Kidney (tissue), 14 donors: ENCODE data around the gene COL17A1. TPM values are rescaled to one million over a fixed set of nuclear protein-coding genes. Genes with fewer than 3 reads are reported as not detected.

ENCODE experiments used
- DNase-seq, 5 donors: peaks; one replicate each; pipeline ENCODE4 v3.0.0-alpha.2; 2013 to 2020
- FAIRE-seq: peaks from 2 replicates; lab custom pipeline; 2012; peaks lifted over from hg19 to GRCh38; lab: Jason Lieb, UNC
- H3K27ac ChIP-seq, 2 donors: one replicate each; pipeline ENCODE4 v1.7.0; 2013; ENCODE audit warnings: low read depth in 2 of 2, low read length in 2 of 2, inconsistent platforms in 1 of 2
- H3K27me3 ChIP-seq: one replicate; pipeline ENCODE4 v1.7.1; 2013; ENCODE audit warnings: low read length, inconsistent platforms; ENCODE audit not compliant: control insufficient read depth, insufficient read depth
- H3K36me3 ChIP-seq, 3 donors: one replicate each; pipeline versions ENCODE4 v1.7.0 to v1.7.1; 2013; ENCODE audit warnings: low read length in 3 of 3, control low read depth in 1 of 3, inconsistent platforms in 1 of 3; ENCODE audit not compliant: insufficient read depth in 3 of 3, control insufficient read depth in 2 of 3
- H3K4me1 ChIP-seq, 3 donors: one replicate each; pipeline versions ENCODE4 v1.7.0 to v1.7.1; 2013; ENCODE audit warnings: low read length in 3 of 3, inconsistent platforms in 1 of 3, low read depth in 1 of 3; ENCODE audit not compliant: control insufficient read depth in 2 of 3, insufficient read depth in 2 of 3
- H3K4me3 ChIP-seq, 3 donors: one replicate each; pipeline versions ENCODE4 v1.7.0 to v1.8.1; 2013; ENCODE audit warnings: low read length in 3 of 3, control low read depth in 1 of 3, inconsistent platforms in 1 of 3
- H3K9ac ChIP-seq, 3 donors: one replicate each; pipeline versions ENCODE4 v1.7.0 to v1.7.1; 2013; ENCODE audit warnings: low read length in 3 of 3, control low read depth in 1 of 3, inconsistent platforms in 1 of 3
- H3K9me3 ChIP-seq, 3 donors: one replicate each; pipeline versions ENCODE4 v1.7.0 to v1.7.1; 2013; ENCODE audit warnings: low read length in 3 of 3, control low read depth in 1 of 3, inconsistent platforms in 1 of 3; ENCODE audit not compliant: control insufficient read depth in 2 of 3, insufficient read depth in 1 of 3
- CTCF ChIP-seq: IDR thresholded peaks from 3 replicates; pipeline ENCODE4 v1.5.1; 2012; ENCODE audit warnings: mild to moderate bottlenecking, moderate library complexity, borderline replicate concordance; ENCODE audit not compliant: insufficient read depth; ENCODE audit errors: extremely low read depth
- intact Hi-C: fragments of 100-400 bp; cut with DNase I; formaldehyde crosslinking; loops from one replicate; pipeline ENCODE4 v1.11.1; 2022
- polyA plus RNA-seq: library from polyadenylated mRNA; stranded (reverse); fragments of 350-450 nt; fragmentation: Illumina TruSeq; extraction: RNeasy Lipid Tissue Mini Kit (QIAGEN cat#74804); gene quantifications from one replicate; pipeline ENCODE4 v1.2.3, GENCODE V29; 2014; ENCODE audit warnings: low read depth, low replicate concordance; ENCODE audit not compliant: insufficient read depth
- total RNA-seq: library from RNA; stranded (reverse); fragmentation: NEBNext Ultra II Directional; extraction: Animal tissue kit (Norgen Biotek cat#: 25700); gene quantifications from one replicate; pipeline ENCODE4 v1.2.1, GENCODE V29; 2021
- donor health status: control.
- donor health status: control.
- donor health status: control.
- donor health status: control.
- donor health status: control.
- donor health status: DM: yes; HTN: yes; CAD: no.
- donor health status: Normal renal cell carcinoma (clear cell type).

The COL17A1 gene
- total and polyA plus RNA-seq, 2 donors from 2014 or later: 0.58 to 10.8 TPM

GRCh38 chr10:103998805-103999204 lies 86.9 kb downstream of the COL17A1 start:
- H3K9ac ChIP-seq: no peak overlapping the region
- no peak overlapping the region for H3K27ac ChIP-seq
- FAIRE-seq (no peak), DNase-seq (no peak)
- no peak for TF ChIP-seq CTCF
- H3K9me3 ChIP-seq: no peaks in the 10 kb centered on the region
- H3K36me3 ChIP-seq: peaks cover 5 to 40% (median 23%) of the 10 kb centered on the region in 3 donors
- no peaks in the 10 kb centered on the region for H3K4me1 ChIP-seq
- no peaks in the 10 kb centered on the region for H3K27me3 ChIP-seq
- H3K4me3 ChIP-seq: no peak overlapping the region
- intact Hi-C loops: no loop called here

- no peaks in the 10 kb centered on the region for H3K9me3 ChIP-seq
- H3K27ac ChIP-seq: no peak overlapping the region
- H3K4me3 ChIP-seq: no peak overlapping the region
- H3K4me1 ChIP-seq: no peaks in the 10 kb centered on the region
- H3K27me3 ChIP-seq: no peaks in the 10 kb centered on the region
- peaks cover 0 to 15% (median 10%) of the 10 kb centered on the region in 3 donors for H3K36me3 ChIP-seq
- DNase-seq (no peak), FAIRE-seq (no peak)
- no peak overlapping the region for H3K9ac ChIP-seq
- intact Hi-C loops: no loop called here
- TF ChIP-seq CTCF: no peak
Measured at GRCh38 chr10:103995134-103995533, 90.5 kb downstream of the COL17A1 start.

DNA sequence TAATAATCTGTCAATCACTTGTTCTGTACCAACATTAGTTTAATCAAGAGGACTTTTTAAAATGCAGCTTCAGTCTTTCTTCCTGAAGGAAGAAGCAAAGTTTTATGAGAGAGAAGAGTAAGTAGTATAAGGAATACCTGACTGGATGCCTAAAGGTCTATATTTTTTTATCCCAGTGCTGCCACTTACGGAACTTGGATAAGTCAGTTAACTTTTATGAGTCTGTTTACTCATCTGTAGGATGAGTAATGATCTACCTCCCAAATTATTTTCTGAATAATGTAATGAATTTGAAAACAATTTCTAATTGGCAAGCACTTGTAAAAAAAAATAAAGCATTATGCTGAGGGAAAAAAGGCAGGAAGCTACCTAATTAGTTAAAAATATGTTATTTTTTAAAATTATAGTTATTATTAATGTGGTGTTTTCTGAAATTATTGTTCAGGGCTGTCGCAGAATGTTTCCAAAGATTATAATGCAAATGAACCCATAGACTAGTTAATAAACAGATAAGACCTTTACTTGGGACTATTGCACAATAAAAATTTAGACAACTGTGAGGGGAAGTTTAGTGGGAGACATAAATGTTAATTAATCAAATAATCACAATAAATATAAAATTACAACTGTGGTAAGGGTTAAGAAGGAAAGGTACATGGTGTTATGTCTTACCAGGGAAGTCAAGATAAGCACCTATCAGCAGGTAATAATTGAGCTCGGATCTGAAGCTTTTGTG lies 94.1 kb downstream of the COL17A1 start:
- intact Hi-C loops: no loop called here
- H3K9me3 ChIP-seq: no peaks in the 10 kb centered on the region
- DNase-seq: no peak
- no peak overlapping the region for H3K4me3 ChIP-seq
- H3K27me3 ChIP-seq: no peaks in the 10 kb centered on the region
- H3K36me3 ChIP-seq: peaks cover 0 to 5% (median 0%) of the 10 kb centered on the region in 3 donors
- H3K27ac ChIP-seq: no peak overlapping the region
- no peaks in the 10 kb centered on the region for H3K4me1 ChIP-seq
- H3K9ac ChIP-seq: no peak overlapping the region
- TF ChIP-seq CTCF: no peak
- no peak for FAIRE-seq
